Sigmoid colon (tissue), 4 donors: ENCODE data around the gene KIR2DL3.

ENCODE experiments used
- POLR2A ChIP-seq, 2 donors: fragments of 450-650 bp; IDR thresholded peaks; one replicate each; pipeline ENCODE4 v1.6.1; 2016; ENCODE audit warnings: antibody characterized with exemption in 2 of 2, mild to moderate bottlenecking in 2 of 2, moderate library complexity in 2 of 2
- POLR2AphosphoS5 ChIP-seq, 4 donors: sonication (generic); formaldehyde crosslinking; IDR thresholded peaks; one replicate each; pipeline ENCODE4 v1.6.1; 2017; ENCODE audit warnings: antibody characterized with exemption in 4 of 4
- TF ChIP-seq, protein P1 (sequence below), 4 experiments: fragments of 450-650 bp in 3 of 4; fragments of 200-600 bp in 1 of 4; IDR thresholded peaks; one replicate each; pipeline ENCODE4 v1.5.1; 2016 to 2019; ENCODE audit warnings: antibody characterized with exemption in 4 of 4, mild to moderate bottlenecking in 3 of 4, moderate library complexity in 2 of 4

GRCh38 chr19:54731191-54731590 lies 7.1 kb upstream of the KIR2DL3 start:
- TF ChIP-seq, protein P1, sequence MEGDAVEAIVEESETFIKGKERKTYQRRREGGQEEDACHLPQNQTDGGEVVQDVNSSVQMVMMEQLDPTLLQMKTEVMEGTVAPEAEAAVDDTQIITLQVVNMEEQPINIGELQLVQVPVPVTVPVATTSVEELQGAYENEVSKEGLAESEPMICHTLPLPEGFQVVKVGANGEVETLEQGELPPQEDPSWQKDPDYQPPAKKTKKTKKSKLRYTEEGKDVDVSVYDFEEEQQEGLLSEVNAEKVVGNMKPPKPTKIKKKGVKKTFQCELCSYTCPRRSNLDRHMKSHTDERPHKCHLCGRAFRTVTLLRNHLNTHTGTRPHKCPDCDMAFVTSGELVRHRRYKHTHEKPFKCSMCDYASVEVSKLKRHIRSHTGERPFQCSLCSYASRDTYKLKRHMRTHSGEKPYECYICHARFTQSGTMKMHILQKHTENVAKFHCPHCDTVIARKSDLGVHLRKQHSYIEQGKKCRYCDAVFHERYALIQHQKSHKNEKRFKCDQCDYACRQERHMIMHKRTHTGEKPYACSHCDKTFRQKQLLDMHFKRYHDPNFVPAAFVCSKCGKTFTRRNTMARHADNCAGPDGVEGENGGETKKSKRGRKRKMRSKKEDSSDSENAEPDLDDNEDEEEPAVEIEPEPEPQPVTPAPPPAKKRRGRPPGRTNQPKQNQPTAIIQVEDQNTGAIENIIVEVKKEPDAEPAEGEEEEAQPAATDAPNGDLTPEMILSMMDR (IDR thresholded peaks at IDR 0.05): no peak
- TF ChIP-seq POLR2AphosphoS5 (IDR thresholded peaks at IDR 0.05): no peak
- TF ChIP-seq POLR2A (IDR thresholded peaks at IDR 0.05): no peak
